RWPE1 (cell line): ENCODE measurements around the gene IGFBP6.
"Not testable (repeated sequence)": the region's sequence is repeated elsewhere in the genome, so short reads cannot be mapped to it uniquely, and the experiment has no call there.

Experiments used
- CTCF ChIA-PET: fragments of 350-600 bp; sonication (Branson Sonifier 250); formaldehyde crosslinking; extraction: SDS; loops from one replicate; lab custom pipeline; 2021; lab: Yijun Ruan, JAX
- POLR2A ChIA-PET: fragments of 400-600 bp; formaldehyde crosslinking; extraction: SDS; loops from one replicate; lab custom pipeline; 2020; ENCODE audit warnings: antibody characterized with exemption; ENCODE audit not compliant: low non-redundant PET; lab: Yijun Ruan, JAX
- DNase-seq: peaks from one replicate; pipeline ENCODE4 v3.0.0; 2012; ENCODE audit warnings: low spot score
- H3K27ac ChIP-seq: fragments of 450-650 bp; 2 replicates; pipeline ENCODE4 v1.5.1; 2017
- TF ChIP-seq, protein P1 (sequence below): fragments of 450-650 bp; conservative IDR thresholded peaks from 2 replicates; pipeline ENCODE4 v1.5.1; 2017; ENCODE audit warnings: low read depth, mild to moderate bottlenecking

IGFBP6 gene

DNA sequence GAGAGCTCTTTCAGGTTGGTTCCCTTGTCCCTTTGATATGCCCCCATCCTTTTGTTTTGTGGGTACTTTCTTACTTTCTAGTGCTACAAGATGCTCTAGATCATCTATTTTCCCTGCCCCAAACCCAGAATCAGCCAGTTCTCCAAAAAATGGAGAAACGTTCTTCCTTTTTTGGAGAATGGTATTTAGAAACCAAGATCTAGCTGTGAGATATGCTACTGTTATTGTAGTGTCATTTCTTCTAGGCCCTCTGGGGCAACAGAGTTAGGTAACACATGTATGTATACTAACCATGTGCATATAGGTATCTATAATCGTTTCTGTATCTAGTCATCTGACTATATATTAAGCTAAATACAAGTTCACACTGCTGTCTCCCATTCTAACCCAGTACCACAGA lies 6.9 kb upstream of the IGFBP6 start:
- POLR2A ChIA-PET = no interaction called here
- DNase-seq = no peak
- TF ChIP-seq, protein P1, sequence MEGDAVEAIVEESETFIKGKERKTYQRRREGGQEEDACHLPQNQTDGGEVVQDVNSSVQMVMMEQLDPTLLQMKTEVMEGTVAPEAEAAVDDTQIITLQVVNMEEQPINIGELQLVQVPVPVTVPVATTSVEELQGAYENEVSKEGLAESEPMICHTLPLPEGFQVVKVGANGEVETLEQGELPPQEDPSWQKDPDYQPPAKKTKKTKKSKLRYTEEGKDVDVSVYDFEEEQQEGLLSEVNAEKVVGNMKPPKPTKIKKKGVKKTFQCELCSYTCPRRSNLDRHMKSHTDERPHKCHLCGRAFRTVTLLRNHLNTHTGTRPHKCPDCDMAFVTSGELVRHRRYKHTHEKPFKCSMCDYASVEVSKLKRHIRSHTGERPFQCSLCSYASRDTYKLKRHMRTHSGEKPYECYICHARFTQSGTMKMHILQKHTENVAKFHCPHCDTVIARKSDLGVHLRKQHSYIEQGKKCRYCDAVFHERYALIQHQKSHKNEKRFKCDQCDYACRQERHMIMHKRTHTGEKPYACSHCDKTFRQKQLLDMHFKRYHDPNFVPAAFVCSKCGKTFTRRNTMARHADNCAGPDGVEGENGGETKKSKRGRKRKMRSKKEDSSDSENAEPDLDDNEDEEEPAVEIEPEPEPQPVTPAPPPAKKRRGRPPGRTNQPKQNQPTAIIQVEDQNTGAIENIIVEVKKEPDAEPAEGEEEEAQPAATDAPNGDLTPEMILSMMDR = no peak
- CTCF ChIA-PET = interaction anchor here (0.5 to 1.3 kb wide), 2 partner anchors 24 to 1306 kb away, joined by 3 read pairs; no protein-coding TSS in a partner anchor
- no peak overlapping the region for H3K27ac ChIP-seq

GRCh38 chr12:53091756-53092155 lies 5.7 kb upstream of the IGFBP6 start:
- no peak overlapping the region for H3K27ac ChIP-seq
- DNase-seq = no peak
- ChIA-PET CTCF (interaction anchor here (1.2 kb wide), 1 partner anchor 26 kb away, joined by 4 read pairs; no protein-coding TSS in a partner anchor), POLR2A (no interaction called here)
- TF ChIP-seq, protein P1 = no peak

- CTCF ChIA-PET = interaction anchor here (1.1 kb wide), 1 partner anchor 28 kb away, joined by 4 read pairs; no protein-coding TSS in a partner anchor
- POLR2A ChIA-PET = no interaction called here
- H3K27ac ChIP-seq = 0 out of 2 replicates have a peak overlapping the region, but pooled peaks have one; percentile 16
- no peak for DNase-seq
- TF ChIP-seq, protein P1 = no peak
Measured at GRCh38 chr12:53093777-53094393, 3.6 kb upstream of the IGFBP6 start.

GRCh38 chr12:53094394-53094787 lies 3.1 kb upstream of the IGFBP6 start:
- TF ChIP-seq, protein P1 = no peak
- ChIA-PET CTCF (no interaction called here), POLR2A (no interaction called here)
- no peak for DNase-seq
- 0 out of 2 replicates have a peak overlapping the region, but pooled peaks have one; percentile 16 for H3K27ac ChIP-seq

DNA sequence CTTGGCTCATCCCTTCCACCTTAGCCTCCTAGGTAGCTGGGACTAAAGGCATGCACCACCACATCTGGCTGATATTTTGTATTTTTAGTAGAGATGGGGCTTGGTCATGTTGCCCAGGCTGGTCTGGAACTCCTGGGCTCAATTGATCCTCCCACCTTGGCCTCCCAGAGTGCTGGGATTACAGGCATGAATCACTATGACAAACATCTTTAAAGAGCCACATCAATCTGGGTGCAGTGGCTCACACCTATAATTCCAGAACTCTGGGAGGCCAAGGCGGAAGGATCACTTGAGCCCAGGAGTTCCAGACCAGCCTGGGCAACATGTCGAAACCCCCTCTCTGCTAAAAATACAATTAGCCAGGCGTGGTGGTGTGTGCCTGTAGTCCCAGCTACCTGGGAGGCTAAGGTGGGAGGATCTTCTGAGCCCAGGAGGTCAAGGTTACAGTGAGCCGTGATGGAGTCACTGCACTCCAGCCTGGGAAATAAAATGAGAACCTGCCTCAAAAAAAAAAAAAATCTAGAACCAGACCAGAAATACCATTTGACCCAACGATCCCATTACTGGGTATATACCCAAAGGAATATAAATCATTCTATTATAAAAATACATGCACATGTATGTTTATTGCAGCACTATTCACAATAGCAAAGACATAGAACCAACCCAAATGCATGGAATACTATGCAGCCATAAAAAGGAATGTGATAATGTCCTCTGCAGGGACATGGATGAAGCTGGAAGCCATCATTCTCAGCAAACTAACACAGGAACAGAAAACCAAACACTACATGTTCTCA lies 2.5 kb upstream of the IGFBP6 start:
- DNase-seq, CTCF ChIA-PET: not testable (repeated sequence)
- peak overlapping the region; percentile 16; the same call in 1 of the 2 replicates for H3K27ac ChIP-seq
- POLR2A ChIA-PET = interaction anchor here (0.8 kb wide), 1 partner anchor 16 kb away, joined by 3 read pairs; the partner anchor contains the start of gene SPRYD3

DNA sequence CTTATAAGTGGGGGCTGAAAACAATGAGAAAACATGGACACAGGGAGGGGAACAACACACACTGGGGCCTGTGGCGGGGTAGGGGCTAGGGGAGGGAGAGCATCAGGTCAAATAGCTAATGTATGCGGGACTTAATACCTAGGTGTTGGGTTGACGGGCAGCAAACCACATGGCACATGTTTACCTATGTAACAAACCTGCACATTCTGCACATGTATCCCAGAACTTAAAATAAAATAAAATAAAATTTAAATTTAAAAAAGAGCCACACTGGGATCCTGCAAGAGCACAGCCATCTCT lies 1.9 kb upstream of the IGFBP6 start:
- DNase-seq = not testable (repeated sequence)
- H3K27ac ChIP-seq = peak overlapping the region; percentile 100
- ChIA-PET POLR2A (interaction anchor here (0.8 kb wide), 1 partner anchor 17 kb away, joined by 3 read pairs; the partner anchor contains the start of gene SPRYD3), CTCF (interaction anchor here (0.8 to 1.0 kb wide), 2 partner anchors 24 to 48 kb away, joined by 3 to 5 read pairs; no protein-coding TSS in a partner anchor)

GRCh38 chr12:53096089-53096741 lies 1.3 kb upstream of the IGFBP6 start:
- ChIA-PET CTCF (interaction anchor here (0.6 to 8.1 kb wide), 4 partner anchors 13 to 49 kb away, joined by 3 to 132 read pairs (median 4); no protein-coding TSS in a partner anchor), POLR2A (no interaction called here)
- TF ChIP-seq, protein P1 = no peak
- H3K27ac ChIP-seq = peak overlapping the region; percentile 100
- DNase-seq = peak; percentile 17
